Measurements from ENCODE around the gene ATP11A.

The ATP11A gene

DNA sequence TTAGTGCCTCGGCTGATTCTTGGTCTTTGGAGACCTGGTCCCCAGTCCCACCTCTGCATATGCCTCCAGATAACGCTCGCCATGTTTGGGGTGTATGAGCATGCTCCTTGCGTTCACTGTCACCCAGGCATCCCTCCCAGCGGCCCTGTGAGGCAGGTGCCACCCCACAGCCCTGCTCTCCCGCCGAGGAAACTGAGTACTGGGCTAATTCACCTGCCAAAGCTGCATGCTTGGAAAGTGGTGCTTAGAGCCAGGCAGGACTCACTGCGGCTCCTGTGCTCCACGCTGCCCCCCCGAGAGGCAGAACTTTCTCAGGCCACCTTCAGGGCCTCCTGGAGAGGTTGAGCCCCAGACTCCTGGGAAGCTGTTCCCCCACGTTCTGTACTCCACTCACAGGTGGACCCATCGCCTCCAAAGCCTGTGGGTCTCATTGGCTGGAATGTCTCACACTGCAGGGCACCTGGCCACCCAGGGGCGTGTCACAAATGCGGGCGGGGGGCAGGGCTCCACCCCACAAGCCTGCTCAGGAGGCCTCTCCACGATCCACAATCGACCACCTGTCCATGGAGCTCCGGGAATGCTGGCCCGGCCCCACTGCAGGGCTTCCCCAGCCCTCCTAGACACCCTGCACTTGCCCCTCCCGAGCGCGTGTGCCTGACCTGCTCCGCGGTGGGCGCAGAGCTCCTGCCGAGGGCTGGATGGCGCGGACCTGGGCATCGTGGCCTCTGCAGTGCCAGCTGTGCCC lies 64.6 kb downstream of the ATP11A start:
- Histone ChIP-seq H3K4me1 (ENCODE audit: insufficient read depth, low read length) (peaks cover 5% of the 10 kb centered on the region; the same call in 1 of the 2 replicates), H3K36me3 (ENCODE audit: insufficient read depth, low read length) (no peaks in the 10 kb centered on the region), H3K9me3 (ENCODE audit: control insufficient read depth, insufficient read depth, low read length) (no peaks in the 10 kb centered on the region), H3K9ac (ENCODE audit: low read depth, low read length) (no peak overlapping the region)

DNA sequence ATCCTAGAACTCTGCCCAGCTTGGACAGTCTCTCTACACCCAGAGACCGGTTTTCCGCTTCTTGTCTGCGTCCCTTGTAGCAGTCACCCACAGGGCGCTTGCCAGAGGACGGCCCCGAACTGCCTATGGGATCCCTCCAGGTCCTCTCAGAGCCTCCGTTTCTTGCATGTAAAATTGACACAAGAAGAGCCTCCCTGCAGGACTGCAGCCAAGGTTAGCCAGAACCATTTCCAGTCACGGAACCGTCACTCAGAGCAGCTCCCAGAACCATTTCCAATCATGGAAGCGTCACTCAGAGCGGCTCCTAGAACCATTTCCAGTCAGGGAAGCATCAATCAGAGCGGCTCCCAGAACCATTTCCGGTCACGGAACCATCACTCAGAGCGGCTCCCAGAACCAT lies 65.5 kb downstream of the ATP11A start:
- Histone ChIP-seq H3K36me3 (ENCODE audit: insufficient read depth, low read length) (no peaks in the 10 kb centered on the region), H3K4me1 (ENCODE audit: insufficient read depth, low read length) (peaks cover 5% of the 10 kb centered on the region; the same call in 1 of the 2 replicates), H3K9me3 (ENCODE audit: control insufficient read depth, insufficient read depth, low read length) (no peaks in the 10 kb centered on the region), H3K9ac (ENCODE audit: low read depth, low read length) (no peak overlapping the region)

DNA sequence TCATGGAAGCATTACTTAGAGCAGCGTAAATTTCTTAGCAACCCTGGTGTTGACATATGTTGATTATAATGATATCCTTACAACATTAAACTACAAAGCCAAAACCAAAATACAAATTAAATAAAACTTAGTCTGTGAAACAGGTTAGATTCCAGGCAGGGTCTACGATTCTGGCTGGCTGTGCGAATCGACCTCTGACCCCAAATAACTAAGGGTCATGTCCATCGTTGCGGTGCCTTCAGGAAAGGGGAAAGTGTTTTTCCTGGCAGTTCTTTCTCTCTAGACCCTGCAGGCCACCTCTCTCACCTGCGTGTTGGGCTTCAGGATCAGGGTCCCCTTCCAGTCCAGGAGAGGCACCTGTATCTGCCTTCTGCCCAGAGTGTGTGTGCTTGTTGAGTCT lies 66.2 kb downstream of the ATP11A start:
- Histone ChIP-seq H3K36me3 (ENCODE audit: insufficient read depth, low read length) (no peaks in the 10 kb centered on the region), H3K4me1 (ENCODE audit: insufficient read depth, low read length) (peaks cover 5% of the 10 kb centered on the region; the same call in 1 of the 2 replicates), H3K9me3 (ENCODE audit: control insufficient read depth, insufficient read depth, low read length) (no peaks in the 10 kb centered on the region), H3K9ac (ENCODE audit: low read depth, low read length) (no peak overlapping the region)

DNA sequence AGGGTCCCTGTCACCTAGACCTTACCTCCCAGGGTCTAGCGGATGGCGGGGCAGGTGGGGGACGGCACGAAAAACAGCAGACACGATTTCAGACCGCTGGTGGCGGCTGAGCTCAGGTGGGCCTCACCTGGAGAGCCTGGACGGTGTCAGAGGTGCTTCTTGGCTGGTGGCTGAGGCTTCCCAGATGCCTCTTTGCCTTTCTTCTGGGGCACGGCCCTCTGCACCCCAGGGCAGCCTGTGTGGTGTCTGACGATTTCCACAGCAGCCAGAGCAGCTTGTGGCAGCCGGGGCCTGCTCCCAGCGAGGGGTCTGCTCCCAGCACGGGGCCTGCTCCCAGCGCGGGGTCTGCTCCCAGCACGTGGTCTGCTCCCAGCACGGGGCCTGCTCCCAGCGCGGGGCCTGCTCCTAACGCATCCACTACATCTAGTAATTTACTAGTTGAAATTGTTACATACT lies 66.7 kb downstream of the ATP11A start:
- H3K4me1 ChIP-seq (ENCODE audit: insufficient read depth, low read length), result peaks cover 5% of the 10 kb centered on the region; the same call in 1 of the 2 replicates

DNA sequence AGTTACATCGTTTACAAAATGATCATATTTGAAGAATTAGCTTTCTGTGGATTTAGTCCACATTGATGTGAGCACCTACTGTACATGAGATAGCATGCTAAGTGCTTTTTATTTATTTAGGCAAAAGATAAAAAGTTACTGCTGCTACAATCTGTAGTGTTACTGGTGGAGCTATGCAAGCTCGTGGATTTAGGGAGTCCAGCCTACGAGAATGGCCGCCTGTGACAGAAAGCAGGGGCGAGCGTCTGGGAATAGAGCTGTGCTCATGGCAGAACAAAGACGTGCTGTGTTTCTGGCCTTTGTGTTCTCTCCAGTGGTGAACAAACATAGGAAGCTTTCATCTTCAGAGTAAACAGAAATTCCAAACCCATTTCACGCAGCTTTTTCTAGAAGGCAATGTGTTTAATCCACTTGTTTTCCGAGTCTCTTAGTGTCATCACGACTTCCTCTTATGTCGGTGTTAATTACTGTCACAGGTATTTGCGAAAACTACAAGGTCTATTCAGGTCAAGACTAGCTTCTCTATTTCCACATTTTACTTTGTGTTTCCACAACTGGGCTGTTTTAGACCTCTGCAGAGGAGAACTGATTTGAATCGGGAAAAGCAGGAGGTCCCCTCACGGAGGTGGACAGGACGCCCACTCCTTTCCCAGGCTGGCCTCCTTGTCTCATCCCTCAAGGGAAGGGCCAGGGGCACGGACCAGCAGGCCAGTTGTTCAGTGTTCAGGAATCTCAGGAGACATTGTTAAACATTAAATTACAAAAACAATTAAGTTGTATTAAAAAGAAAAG lies 67.3 kb downstream of the ATP11A start:
- no peaks in the 10 kb centered on the region for H3K9me3 ChIP-seq (ENCODE audit: control insufficient read depth, insufficient read depth, low read length)
- H3K36me3 ChIP-seq (ENCODE audit: insufficient read depth, low read length), result no peaks in the 10 kb centered on the region
- H3K9ac ChIP-seq (ENCODE audit: low read depth, low read length), result no peak overlapping the region
- H3K4me1 ChIP-seq (ENCODE audit: insufficient read depth, low read length), result peaks cover 5% of the 10 kb centered on the region; the same call in 1 of the 2 replicates

More for the DNA sequence above, 66.7 kb downstream of the ATP11A start:
- no peaks in the 10 kb centered on the region for H3K36me3 ChIP-seq (ENCODE audit: insufficient read depth, low read length)
- H3K9me3 ChIP-seq (ENCODE audit: control insufficient read depth, insufficient read depth, low read length), result no peaks in the 10 kb centered on the region
- no peak overlapping the region for H3K9ac ChIP-seq (ENCODE audit: low read depth, low read length)

DNA sequence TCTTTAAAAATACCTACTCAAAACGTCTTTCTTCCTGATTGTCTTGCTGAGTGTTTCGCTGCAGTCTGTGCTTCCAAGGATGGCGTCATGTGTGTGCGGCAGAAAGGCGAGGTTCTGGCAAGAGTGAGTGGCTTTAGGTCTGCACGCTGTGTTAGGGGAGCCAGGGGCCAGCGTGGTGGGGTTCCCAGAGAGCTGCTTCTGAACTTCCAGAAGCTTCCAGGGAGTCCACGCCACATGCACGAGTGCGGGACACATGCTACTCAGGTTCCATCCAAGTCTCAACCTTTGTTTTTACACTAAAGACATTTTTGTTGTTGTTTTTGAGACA lies 67.9 kb downstream of the ATP11A start:
- Histone ChIP-seq H3K9me3 (ENCODE audit: control insufficient read depth, insufficient read depth, low read length) (no peaks in the 10 kb centered on the region), H3K9ac (ENCODE audit: low read depth, low read length) (no peak overlapping the region), H3K4me1 (ENCODE audit: insufficient read depth, low read length) (peaks cover 1% of the 10 kb centered on the region; the same call in 1 of the 2 replicates), H3K36me3 (ENCODE audit: insufficient read depth, low read length) (no peaks in the 10 kb centered on the region)

DNA sequence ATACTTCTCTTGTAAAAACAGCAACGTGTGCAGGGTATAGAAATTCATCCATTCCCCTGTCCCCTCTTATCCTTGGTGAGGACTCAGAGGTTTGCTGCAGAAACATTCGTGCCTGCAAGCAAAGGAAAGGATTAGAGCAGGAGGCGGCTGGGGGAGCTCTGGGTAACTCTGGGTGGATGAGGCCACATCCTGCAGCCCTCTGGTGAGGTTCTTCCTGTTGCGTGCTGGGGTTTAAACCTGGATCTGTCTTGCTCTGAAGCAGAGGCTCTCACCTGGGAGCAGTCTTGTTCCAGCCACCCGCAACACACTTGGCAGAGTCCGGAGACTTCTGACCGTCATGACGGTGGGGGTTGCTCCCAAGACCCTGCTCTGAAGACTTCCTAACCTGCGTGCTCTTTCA lies 69.2 kb downstream of the ATP11A start:
- Histone ChIP-seq H3K9ac (ENCODE audit: low read depth, low read length) (no peak overlapping the region), H3K4me1 (ENCODE audit: insufficient read depth, low read length) (no peaks in the 10 kb centered on the region), H3K36me3 (ENCODE audit: insufficient read depth, low read length) (no peaks in the 10 kb centered on the region), H3K9me3 (ENCODE audit: control insufficient read depth, insufficient read depth, low read length) (no peaks in the 10 kb centered on the region)

DNA sequence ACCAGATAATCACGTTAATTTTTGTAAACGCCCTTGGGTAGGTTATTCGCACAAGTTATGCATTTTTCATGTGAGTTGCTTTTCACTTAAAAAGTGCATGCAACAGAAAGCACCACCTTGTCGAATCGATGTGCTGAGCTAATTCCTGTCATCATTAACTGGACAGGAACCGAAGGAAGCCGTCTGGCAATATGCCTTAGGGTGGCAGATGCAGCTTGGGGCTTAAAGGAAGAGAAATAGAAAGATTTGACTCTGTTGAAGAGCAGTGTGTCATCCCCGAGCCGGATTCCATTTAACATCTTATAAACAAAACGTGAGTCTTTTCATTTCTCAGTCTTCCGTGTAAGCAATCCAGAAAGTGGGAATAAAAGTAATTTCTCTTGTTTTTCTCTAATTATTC lies 70.0 kb downstream of the ATP11A start:
- Histone ChIP-seq H3K4me1 (ENCODE audit: insufficient read depth, low read length) (no peaks in the 10 kb centered on the region), H3K36me3 (ENCODE audit: insufficient read depth, low read length) (no peaks in the 10 kb centered on the region), H3K9me3 (ENCODE audit: control insufficient read depth, insufficient read depth, low read length) (no peaks in the 10 kb centered on the region), H3K9ac (ENCODE audit: low read depth, low read length) (no peak overlapping the region)

DNA sequence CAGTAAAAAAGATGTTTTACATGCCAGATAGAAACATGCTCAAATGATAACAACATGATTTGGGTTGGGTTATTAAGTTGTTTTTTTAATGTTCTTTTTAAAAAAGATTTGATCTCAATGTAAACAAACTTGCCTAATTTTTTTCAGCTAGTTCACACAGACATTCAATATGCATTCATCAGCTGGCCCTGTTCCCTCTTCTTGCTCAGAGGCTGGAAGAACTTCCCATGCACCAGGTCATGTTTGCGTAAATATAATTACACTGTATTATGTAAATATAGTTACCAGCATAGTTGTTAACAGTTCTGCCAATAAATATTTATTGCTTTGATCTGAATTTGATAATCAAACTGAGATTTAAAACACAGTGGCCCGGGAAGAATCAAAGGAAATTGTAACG lies 70.6 kb downstream of the ATP11A start:
- no peaks in the 10 kb centered on the region for H3K36me3 ChIP-seq (ENCODE audit: insufficient read depth, low read length)
- no peak overlapping the region for H3K9ac ChIP-seq (ENCODE audit: low read depth, low read length)
- peaks cover under 1% of the 10 kb centered on the region; the same call in 1 of the 2 replicates for H3K4me1 ChIP-seq (ENCODE audit: insufficient read depth, low read length)
- H3K9me3 ChIP-seq (ENCODE audit: control insufficient read depth, insufficient read depth, low read length), result no peaks in the 10 kb centered on the region

DNA sequence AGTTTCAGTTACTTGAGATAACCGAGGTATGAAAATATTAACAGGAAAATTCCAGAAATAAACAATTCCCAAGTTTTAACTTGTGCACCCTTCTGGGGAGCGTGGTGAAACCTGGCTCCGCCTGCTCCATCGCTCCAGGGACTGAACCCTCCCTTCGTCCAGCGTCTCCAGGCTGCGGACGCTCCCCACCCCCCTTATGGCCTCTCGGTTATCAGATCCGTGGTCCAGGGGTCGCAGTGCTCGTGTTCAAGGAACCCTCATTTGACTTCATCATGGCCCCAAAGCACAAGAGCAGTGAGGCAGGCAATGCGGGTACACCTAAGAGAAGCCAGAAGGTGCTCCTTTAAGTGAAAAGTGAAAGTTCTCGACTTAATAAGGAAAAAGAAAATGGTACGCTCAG lies 71.1 kb downstream of the ATP11A start:
- Histone ChIP-seq H3K9ac (ENCODE audit: low read depth, low read length) (no peak overlapping the region), H3K9me3 (ENCODE audit: control insufficient read depth, insufficient read depth, low read length) (no peaks in the 10 kb centered on the region), H3K36me3 (ENCODE audit: insufficient read depth, low read length) (no peaks in the 10 kb centered on the region), H3K4me1 (ENCODE audit: insufficient read depth, low read length) (peaks cover 6% of the 10 kb centered on the region; the same call in 1 of the 2 replicates)

DNA sequence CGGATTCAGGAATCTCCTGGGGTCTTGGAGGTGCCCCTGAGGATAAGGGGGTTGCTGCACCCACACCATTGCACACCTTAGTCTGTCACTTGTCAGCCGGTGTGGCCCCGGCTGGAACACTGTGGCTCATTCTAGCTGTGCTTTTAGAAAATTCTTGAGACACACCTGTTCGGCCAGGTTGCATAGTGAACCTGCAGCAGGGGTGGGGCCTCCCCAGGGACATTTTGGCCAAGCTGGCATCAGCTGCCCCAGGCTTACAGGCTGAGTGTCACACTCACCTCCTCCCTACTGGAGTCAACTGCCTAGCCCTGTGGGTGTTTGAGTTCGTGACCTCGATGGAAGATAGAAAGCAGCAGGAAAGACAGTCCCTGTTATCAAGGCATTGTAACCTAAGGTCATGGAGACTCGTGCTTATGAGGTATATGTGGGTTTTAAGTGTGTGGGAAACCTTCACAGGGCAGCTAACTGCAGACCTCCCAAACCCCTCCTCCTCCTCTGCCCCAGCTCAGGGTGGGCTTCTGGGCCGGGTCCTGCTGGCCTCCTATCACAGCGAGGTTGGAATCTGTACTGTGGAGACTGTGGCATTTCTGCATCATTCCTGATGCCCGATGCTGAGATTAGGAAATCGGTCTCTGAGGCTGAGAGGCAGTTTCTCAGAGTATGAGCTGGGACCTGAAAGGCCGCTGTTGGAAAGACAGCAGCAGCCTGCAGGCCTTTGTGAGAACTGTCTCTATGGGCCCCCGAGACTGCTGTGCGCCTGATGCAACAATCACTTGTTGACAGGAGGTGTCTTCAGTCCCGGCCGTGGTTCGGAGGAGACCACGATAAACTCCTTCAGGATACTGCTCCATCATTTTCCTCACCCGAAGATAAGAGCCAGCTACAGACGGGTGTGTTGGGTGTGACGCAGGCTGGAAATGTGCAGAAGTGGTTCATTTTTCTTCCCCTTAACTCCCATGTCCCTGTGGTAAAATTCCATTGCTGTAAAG lies 72.2 kb downstream of the ATP11A start:
- Histone ChIP-seq H3K9ac (ENCODE audit: low read depth, low read length) (no peak overlapping the region), H3K9me3 (ENCODE audit: control insufficient read depth, insufficient read depth, low read length) (no peaks in the 10 kb centered on the region), H3K4me1 (ENCODE audit: insufficient read depth, low read length) (peaks cover 7% of the 10 kb centered on the region; the same call in 1 of the 2 replicates), H3K36me3 (ENCODE audit: insufficient read depth, low read length) (no peaks in the 10 kb centered on the region)

DNA sequence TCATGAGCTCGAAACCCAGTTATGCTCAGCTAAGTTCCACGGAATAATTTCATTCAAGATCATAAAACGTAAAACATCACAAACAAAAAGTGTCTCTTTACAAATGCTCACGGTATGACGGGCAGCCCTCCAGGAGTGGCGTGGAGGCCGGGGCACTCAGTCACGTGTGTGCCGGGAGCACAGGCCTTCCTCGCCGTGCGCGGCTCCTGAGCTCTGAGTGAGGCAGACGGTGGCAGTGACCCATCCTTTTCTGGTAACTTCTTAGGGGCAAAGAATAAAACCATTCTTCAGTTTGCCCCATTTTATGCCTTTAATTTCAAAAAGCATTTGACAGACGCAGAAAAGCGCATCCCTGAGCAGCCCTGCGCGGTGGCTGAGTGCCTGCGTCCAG lies 72.8 kb downstream of the ATP11A start:
- H3K36me3 ChIP-seq (ENCODE audit: insufficient read depth, low read length), result no peaks in the 10 kb centered on the region
- H3K4me1 ChIP-seq (ENCODE audit: insufficient read depth, low read length), result peaks cover 7% of the 10 kb centered on the region; the same call in 1 of the 2 replicates
- H3K9me3 ChIP-seq (ENCODE audit: control insufficient read depth, insufficient read depth, low read length), result no peaks in the 10 kb centered on the region
- no peak overlapping the region for H3K9ac ChIP-seq (ENCODE audit: low read depth, low read length)

DNA sequence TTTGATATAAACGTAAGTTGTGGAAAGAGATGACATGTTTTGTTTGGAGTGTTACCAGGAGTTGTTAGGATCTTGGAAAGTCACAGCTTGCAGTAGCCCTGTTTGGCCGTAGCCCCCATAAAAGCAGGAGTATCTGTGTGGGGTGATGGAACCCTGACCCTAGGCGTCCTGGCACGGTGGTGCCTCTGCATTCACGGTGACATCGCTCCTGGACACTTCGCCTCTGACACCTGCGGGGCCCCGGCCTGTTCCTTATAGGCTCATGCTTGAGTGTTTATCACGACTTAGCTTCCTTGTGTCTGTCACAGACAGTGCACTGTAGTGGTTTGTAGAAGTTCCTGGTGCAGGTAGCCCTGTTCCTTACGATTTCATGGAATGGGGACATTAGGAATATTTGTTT lies 74.2 kb downstream of the ATP11A start:
- Histone ChIP-seq H3K4me1 (ENCODE audit: insufficient read depth, low read length) (peaks cover 7% of the 10 kb centered on the region; the same call in 1 of the 2 replicates), H3K9me3 (ENCODE audit: control insufficient read depth, insufficient read depth, low read length) (no peaks in the 10 kb centered on the region), H3K36me3 (ENCODE audit: insufficient read depth, low read length) (no peaks in the 10 kb centered on the region), H3K9ac (ENCODE audit: low read depth, low read length) (no peak overlapping the region)

All from ES-I3 (cell line).